Measurements from ENCODE around the gene SPATA32.

DNA sequence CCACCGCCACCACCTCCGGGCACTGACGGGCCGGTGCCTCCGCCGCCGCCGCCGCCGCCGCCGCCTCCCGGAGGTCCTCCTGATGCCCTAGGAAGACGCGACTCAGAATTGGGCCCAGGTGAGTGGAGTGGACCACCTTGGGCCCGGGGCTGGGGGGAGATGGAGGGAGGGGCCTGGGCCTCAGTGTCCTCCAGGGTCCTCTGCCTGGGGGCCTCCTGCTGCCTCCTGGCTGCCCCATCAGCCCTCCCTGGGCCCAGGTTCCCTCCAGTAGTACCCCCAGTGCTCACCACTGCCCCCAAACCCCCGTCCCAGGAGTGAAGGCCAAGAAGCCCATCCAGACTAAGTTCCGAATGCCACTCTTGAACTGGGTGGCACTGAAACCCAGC, 19.9 kb downstream of the SPATA32 start:
- TF ChIP-seq, protein P1, sequence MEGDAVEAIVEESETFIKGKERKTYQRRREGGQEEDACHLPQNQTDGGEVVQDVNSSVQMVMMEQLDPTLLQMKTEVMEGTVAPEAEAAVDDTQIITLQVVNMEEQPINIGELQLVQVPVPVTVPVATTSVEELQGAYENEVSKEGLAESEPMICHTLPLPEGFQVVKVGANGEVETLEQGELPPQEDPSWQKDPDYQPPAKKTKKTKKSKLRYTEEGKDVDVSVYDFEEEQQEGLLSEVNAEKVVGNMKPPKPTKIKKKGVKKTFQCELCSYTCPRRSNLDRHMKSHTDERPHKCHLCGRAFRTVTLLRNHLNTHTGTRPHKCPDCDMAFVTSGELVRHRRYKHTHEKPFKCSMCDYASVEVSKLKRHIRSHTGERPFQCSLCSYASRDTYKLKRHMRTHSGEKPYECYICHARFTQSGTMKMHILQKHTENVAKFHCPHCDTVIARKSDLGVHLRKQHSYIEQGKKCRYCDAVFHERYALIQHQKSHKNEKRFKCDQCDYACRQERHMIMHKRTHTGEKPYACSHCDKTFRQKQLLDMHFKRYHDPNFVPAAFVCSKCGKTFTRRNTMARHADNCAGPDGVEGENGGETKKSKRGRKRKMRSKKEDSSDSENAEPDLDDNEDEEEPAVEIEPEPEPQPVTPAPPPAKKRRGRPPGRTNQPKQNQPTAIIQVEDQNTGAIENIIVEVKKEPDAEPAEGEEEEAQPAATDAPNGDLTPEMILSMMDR (IDR thresholded peaks at IDR 0.05), result no peak
- TF ChIP-seq POLR2A (IDR thresholded peaks at IDR 0.05), result no peak
